ENCODE measurements around the gene GRID1. TPM values are rescaled to one million over a fixed set of nuclear protein-coding genes. Genes with fewer than 3 reads are reported as not detected.
"Not testable (repeated sequence)": the region's sequence is repeated elsewhere in the genome, so short reads cannot be mapped to it uniquely, and the experiment has no call there.

Gene GRID1
- total RNA-seq, 1 donor from 2014 or later: 2.7 TPM

- DNase-seq (ENCODE audit: low spot score): no peak
Observed at GRCh38 chr10:85997544-85997943, 369.1 kb downstream of the GRID1 start.

GRCh38 chr10:85995791-85996190 lies 370.8 kb downstream of the GRID1 start:
- DNase-seq (ENCODE audit: low spot score): no peak

GRCh38 chr10:85993840-85994507 lies 372.6 kb downstream of the GRID1 start:
- no peak for DNase-seq (ENCODE audit: low spot score)

- DNase-seq (ENCODE audit: low spot score): no peak
Observed at GRCh38 chr10:85993140-85993539, 373.5 kb downstream of the GRID1 start.

GRCh38 chr10:85992324-85992723 lies 374.3 kb downstream of the GRID1 start:
- DNase-seq (ENCODE audit: low spot score): no peak

GRCh38 chr10:85986777-85987176 lies 379.8 kb downstream of the GRID1 start:
- DNase-seq (ENCODE audit: low spot score): no peak

- DNase-seq (ENCODE audit: low spot score): no peak
Observed at GRCh38 chr10:85983051-85983450, 383.5 kb downstream of the GRID1 start.

- DNase-seq (ENCODE audit: low spot score): no peak
Observed at GRCh38 chr10:85979598-85979997, 387.0 kb downstream of the GRID1 start.

- no peak for DNase-seq (ENCODE audit: low spot score)
Observed at GRCh38 chr10:85978566-85979358, 387.8 kb downstream of the GRID1 start.

GRCh38 chr10:85977642-85978041 lies 389.0 kb downstream of the GRID1 start:
- DNase-seq (ENCODE audit: low spot score): no peak

- no peak for DNase-seq (ENCODE audit: low spot score)
Observed at GRCh38 chr10:85976267-85976793, 390.3 kb downstream of the GRID1 start.

GRCh38 chr10:85971494-85971893 lies 395.1 kb downstream of the GRID1 start:
- no peak for DNase-seq (ENCODE audit: low spot score)

- no peak for DNase-seq (ENCODE audit: low spot score)
Observed at GRCh38 chr10:85967594-85967993, 399.0 kb downstream of the GRID1 start.

- DNase-seq (ENCODE audit: low spot score): no peak
Observed at GRCh38 chr10:85961479-85962067, 405.0 kb downstream of the GRID1 start.

- DNase-seq (ENCODE audit: low spot score): no peak
Observed at GRCh38 chr10:85961073-85961472, 405.5 kb downstream of the GRID1 start.

GRCh38 chr10:85959239-85959638 lies 407.4 kb downstream of the GRID1 start:
- no peak for DNase-seq (ENCODE audit: low spot score)

GRCh38 chr10:85950921-85951320 lies 415.7 kb downstream of the GRID1 start:
- no peak for DNase-seq (ENCODE audit: low spot score)

GRCh38 chr10:85946713-85947326 lies 419.8 kb downstream of the GRID1 start:
- DNase-seq (ENCODE audit: low spot score): no peak

GRCh38 chr10:85936161-85936560 lies 430.4 kb downstream of the GRID1 start:
- no peak for DNase-seq (ENCODE audit: low spot score)

- no peak for DNase-seq (ENCODE audit: low spot score)
Observed at GRCh38 chr10:85934586-85934985, 432.0 kb downstream of the GRID1 start.

GRCh38 chr10:85929993-85930392 lies 436.6 kb downstream of the GRID1 start:
- not testable (repeated sequence) for DNase-seq (ENCODE audit: low spot score)

Measured in ureter (tissue), 1 donor.